Fibroblast of peridontal ligament (primary cell): ENCODE results near the gene PRKAG1.
A peak's percentile ranks its signal among the peaks of the same experiment; 100 is the strongest.

Experiments
- DNase-seq: peaks from one replicate; pipeline ENCODE4 v3.0.0-alpha.2; 2010; ENCODE audit errors: extremely low read depth

The PRKAG1 gene

GRCh38 chr12:49031573-49032161, 13.1 kb upstream of the PRKAG1 start:
- DNase-seq: no peak

- no peak for DNase-seq
Observed at GRCh38 chr12:49030714-49031572, 12.4 kb upstream of the PRKAG1 start.

GRCh38 chr12:49030119-49030518, 11.5 kb upstream of the PRKAG1 start:
- DNase-seq: no peak

DNA sequence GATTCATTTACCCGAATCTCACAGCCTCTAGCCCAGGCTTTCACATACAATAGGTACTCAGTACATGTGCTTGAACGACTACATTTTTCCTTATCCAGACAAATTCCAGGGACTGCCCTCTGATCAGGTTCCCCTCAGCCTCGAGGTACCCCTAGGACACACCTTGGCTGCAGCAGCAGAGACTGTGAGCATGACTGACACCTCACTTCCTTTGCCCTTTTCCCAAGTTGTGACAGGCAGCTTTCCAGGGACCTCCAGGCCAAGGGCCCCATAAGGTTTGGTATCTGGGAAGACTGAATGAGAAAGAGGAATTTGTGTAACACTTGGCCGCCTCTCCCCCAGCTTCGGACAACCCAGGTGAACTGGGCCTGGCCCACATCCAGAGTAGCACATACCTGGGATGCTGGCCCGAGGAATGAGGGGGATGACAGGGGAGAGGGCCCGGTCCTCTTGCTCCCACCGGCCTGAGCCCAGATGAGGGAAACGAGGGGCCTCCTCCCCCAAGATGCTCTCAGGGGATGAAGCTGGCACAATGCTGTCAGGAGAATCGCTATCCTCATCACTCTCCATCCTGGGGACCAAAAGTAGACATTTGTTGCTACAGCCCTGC, 10.2 kb upstream of the PRKAG1 start:
- no peak for DNase-seq

GRCh38 chr12:49027846-49028555, 9.4 kb upstream of the PRKAG1 start:
- no peak for DNase-seq

GRCh38 chr12:49026678-49027480, 8.3 kb upstream of the PRKAG1 start:
- no peak for DNase-seq

- DNase-seq: no peak
Observed at GRCh38 chr12:49026101-49026500, 7.5 kb upstream of the PRKAG1 start.

- no peak for DNase-seq
Observed at GRCh38 chr12:49025463-49025862, 6.9 kb upstream of the PRKAG1 start.

GRCh38 chr12:49024543-49024942, 6.0 kb upstream of the PRKAG1 start:
- no peak for DNase-seq

- DNase-seq: no peak
Observed at GRCh38 chr12:49023812-49024211, 5.2 kb upstream of the PRKAG1 start.

GRCh38 chr12:49022558-49023178, 4.1 kb upstream of the PRKAG1 start:
- DNase-seq: no peak

- no peak for DNase-seq
Observed at GRCh38 chr12:49021292-49021915, 2.8 kb upstream of the PRKAG1 start.

DNA sequence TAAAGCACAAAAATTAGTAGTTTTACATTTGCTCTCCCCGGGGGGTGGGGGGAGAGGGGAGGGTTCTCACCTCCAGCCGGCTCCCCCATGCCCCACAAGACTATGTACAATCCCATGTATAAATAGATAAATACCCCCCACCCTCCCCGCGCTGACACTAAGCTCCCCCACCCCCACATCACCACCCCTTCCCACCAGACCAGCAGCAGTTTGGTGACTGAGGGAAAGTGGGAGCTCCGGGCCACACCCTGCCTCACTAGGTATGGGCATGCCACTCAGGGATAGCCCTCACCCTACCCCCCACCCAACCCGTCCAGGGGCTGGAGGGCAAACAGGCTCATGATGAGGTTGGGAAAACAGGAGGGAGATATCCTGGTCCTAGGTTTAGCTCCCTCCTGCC, 1.9 kb upstream of the PRKAG1 start:
- no peak for DNase-seq

- peak; percentile 49 for DNase-seq
Observed at GRCh38 chr12:49019443-49020324, 1.1 kb upstream of the PRKAG1 start.

DNA sequence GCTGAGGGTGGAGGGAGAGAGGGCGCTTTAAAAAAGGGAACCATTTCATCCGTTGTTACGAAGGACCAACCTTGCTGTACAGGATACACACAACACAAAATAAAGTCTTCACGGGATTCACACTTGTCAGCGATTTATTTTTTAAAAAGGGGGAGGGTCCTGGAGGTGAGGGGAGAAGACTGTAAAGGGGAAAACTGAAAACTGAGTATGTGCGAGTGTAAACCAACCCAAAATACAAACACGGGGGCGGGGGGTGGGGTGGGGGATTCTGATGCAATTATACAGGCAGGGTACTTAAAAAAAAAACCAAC, 499 bp upstream of the PRKAG1 start:
- DNase-seq: no peak

DNA sequence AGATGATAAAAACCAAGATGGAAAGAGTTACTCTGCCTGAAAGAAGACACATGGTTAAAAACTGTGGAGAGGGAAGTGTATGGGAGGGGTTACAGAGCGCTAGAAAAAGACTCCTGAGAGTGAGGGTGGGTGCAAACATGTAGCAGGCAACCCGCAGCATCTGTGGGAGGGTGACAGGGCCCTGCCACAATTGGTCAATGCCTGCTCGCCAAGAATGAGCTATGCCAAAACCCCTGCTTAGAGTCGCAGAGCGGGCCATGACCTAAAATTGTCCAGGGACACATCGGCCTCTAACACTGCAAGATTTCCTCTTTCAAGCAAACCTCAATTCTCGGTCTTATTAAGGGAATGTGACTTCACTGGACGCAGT, 700 bp downstream of the PRKAG1 start:
- DNase-seq: peak; percentile 61

- DNase-seq: no peak
Observed at GRCh38 chr12:49015196-49015595, 3.4 kb downstream of the PRKAG1 start.

DNA sequence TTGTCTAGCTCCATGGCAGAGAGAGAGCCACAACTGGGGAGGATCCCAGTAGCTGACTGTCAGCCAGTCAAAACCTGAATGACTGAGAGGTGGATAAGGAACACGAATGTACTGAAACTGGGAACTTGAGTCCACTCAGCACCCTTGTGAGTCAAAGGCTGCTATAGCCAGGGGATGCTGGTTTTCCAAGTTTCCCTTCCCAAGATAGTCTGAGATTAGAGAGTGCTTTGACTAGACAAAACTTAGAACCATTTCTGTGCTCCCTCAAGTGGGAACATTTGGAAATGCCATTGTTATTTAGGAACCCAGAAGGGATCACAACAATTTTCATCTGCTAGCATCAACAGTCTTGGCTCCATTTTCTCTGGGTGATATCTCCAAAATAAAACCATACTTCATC, 4.0 kb downstream of the PRKAG1 start:
- peak; percentile 71 for DNase-seq

- no peak for DNase-seq
Observed at GRCh38 chr12:49013428-49013827, 5.1 kb downstream of the PRKAG1 start.

- DNase-seq: no peak
Observed at GRCh38 chr12:49012739-49013138, 5.8 kb downstream of the PRKAG1 start.
